Left lung (tissue), 10 donors: ENCODE data around the gene RAB6A. TPM values are rescaled to one million over a fixed set of nuclear protein-coding genes. Genes with fewer than 3 reads are reported as not detected.
"Not testable (repeated sequence)": the region's sequence is repeated elsewhere in the genome, so short reads cannot be mapped to it uniquely, and the experiment has no call there.

Source experiments
- ATAC-seq: fragments of 200-7000 bp; cut with Tn5 transposase; one replicate; pipeline ENCODE4 v1.9.1; 2020; ENCODE audit warnings: moderate library complexity
- DNase-seq, 4 donors: peaks; one replicate each; pipeline ENCODE4 v3.0.0-alpha.2; 2013 to 2020
- H3K27ac ChIP-seq, 2 donors: fragments of 200-600 bp; sonication (generic) in 1 of 2; one replicate each; pipeline versions ENCODE4 v1.5.0 to v1.8.0; 2020 to 2021
- H3K27me3 ChIP-seq, 2 donors: fragments of 200-600 bp; sonication (generic) in 1 of 2; one replicate each; pipeline versions ENCODE4 v1.5.0 to v1.8.0; 2020 to 2021
- H3K36me3 ChIP-seq, 2 donors: fragments of 200-600 bp; sonication (generic) in 1 of 2; one replicate each; pipeline versions ENCODE4 v1.5.0 to v1.8.0; 2020 to 2021
- H3K4me1 ChIP-seq, 2 donors: fragments of 200-600 bp; one replicate each; pipeline ENCODE4 v1.8.0; 2021
- H3K4me3 ChIP-seq, 2 donors: fragments of 200-600 bp; sonication (generic) in 1 of 2; one replicate each; pipeline versions ENCODE4 v1.5.0 to v1.8.0; 2020 to 2021; ENCODE audit warnings: mild to moderate bottlenecking in 1 of 2
- H3K9me3 ChIP-seq, 2 donors: fragments of 200-600 bp; sonication (generic) in 1 of 2; one replicate each; pipeline versions ENCODE4 v1.5.0 to v1.8.0; 2020 to 2021
- CTCF ChIP-seq, 2 donors: fragments of 200-600 bp; sonication (generic) in 1 of 2; IDR thresholded peaks; one replicate each; pipeline versions ENCODE4 v1.5.0 to v1.8.0; 2021; ENCODE audit warnings: antibody characterized with exemption in 2 of 2
- intact Hi-C, 2 donors: fragments of 100-400 bp; cut with DNase I; formaldehyde crosslinking; loops; one replicate each; pipeline versions ENCODE4 v1.11.2 to v1.14.2; 2022
- polyA plus RNA-seq, 6 donors: library from polyadenylated mRNA; unstranded; fragments of 120-200 nt; gene quantifications; one replicate each; pipeline ENCODE4 v1.2.1, GENCODE V29; 2013; ENCODE audit not compliant: insufficient read length in 6 of 6
- total RNA-seq, 2 donors: library from RNA; stranded (reverse); fragmentation: NEBNext Ultra II Directional; extraction: Animal tissue kit (Norgen Biotek cat#: 25700); gene quantifications; one replicate each; pipeline ENCODE4 v1.2.1, GENCODE V29; 2021
- donor health status: DM: no; HTN: yes; CAD: no.
- donor health status: DM: no; HTN: no; CAD: no.

Gene RAB6A
- total and polyA plus RNA-seq, 8 donors = 93.7 to 150 (median 110) TPM

- H3K27ac ChIP-seq = no peak overlapping the region
- no peak for ATAC-seq
- H3K36me3 ChIP-seq = no peaks in the 10 kb centered on the region
- intact Hi-C loops = no loop called here
- no peak overlapping the region for H3K4me3 ChIP-seq
- H3K4me1 ChIP-seq = peaks cover 0 to 31% of the 10 kb centered on the region in 2 donors
- H3K9me3 ChIP-seq = no peaks in the 10 kb centered on the region
- TF ChIP-seq CTCF (IDR thresholded peaks at IDR 0.05) = no peak
- H3K27me3 ChIP-seq = no peaks in the 10 kb centered on the region
- no peak for DNase-seq
Observed at GRCh38 chr11:73784080-73784634, 23.3 kb upstream of the RAB6A start.

GRCh38 chr11:73783483-73784020, 22.7 kb upstream of the RAB6A start:
- Histone ChIP-seq H3K4me3 (no peak overlapping the region), H3K27ac (no peak overlapping the region), H3K9me3 (no peaks in the 10 kb centered on the region), H3K4me1 (peaks cover 0 to 30% of the 10 kb centered on the region in 2 donors), H3K36me3 (no peaks in the 10 kb centered on the region), H3K27me3 (no peaks in the 10 kb centered on the region)
- intact Hi-C loops = no loop called here
- ATAC-seq = no peak
- DNase-seq = no peak
- TF ChIP-seq CTCF (IDR thresholded peaks at IDR 0.05) = no peak

- TF ChIP-seq CTCF (IDR thresholded peaks at IDR 0.05) = no peak
- H3K4me3 ChIP-seq = no peak overlapping the region
- DNase-seq = no peak
- peaks cover 0 to 19% of the 10 kb centered on the region in 2 donors for H3K4me1 ChIP-seq
- H3K27me3 ChIP-seq = no peaks in the 10 kb centered on the region
- no peaks in the 10 kb centered on the region for H3K36me3 ChIP-seq
- no peak overlapping the region for H3K27ac ChIP-seq
- intact Hi-C loops = no loop called here
- no peaks in the 10 kb centered on the region for H3K9me3 ChIP-seq
- ATAC-seq = no peak
Observed at GRCh38 chr11:73781303-73781702, 20.4 kb upstream of the RAB6A start.

GRCh38 chr11:73779084-73779902, 18.4 kb upstream of the RAB6A start:
- no peaks in the 10 kb centered on the region for H3K36me3 ChIP-seq
- peaks cover 0 to 15% of the 10 kb centered on the region in 2 donors for H3K4me1 ChIP-seq
- H3K4me3 ChIP-seq = peak overlapping the region; percentile 37 to 50
- TF ChIP-seq CTCF (IDR thresholded peaks at IDR 0.05) = no peak
- peak; percentile 100 for ATAC-seq
- H3K27me3 ChIP-seq = no peaks in the 10 kb centered on the region
- peak; percentile 96 to 99 (median 98) for DNase-seq
- H3K27ac ChIP-seq = peak overlapping the region; percentile 91 to 96
- H3K9me3 ChIP-seq = no peaks in the 10 kb centered on the region
- intact Hi-C loops = no loop called here

- H3K9me3 ChIP-seq, intact Hi-C loops, DNase-seq: not testable (repeated sequence)
Observed at GRCh38 chr11:73770811-73771210, 9.9 kb upstream of the RAB6A start.

More at GRCh38 chr11:73770811-73771210, 9.9 kb upstream of the RAB6A start:
- H3K4me1 ChIP-seq, H3K4me3 ChIP-seq, H3K27ac ChIP-seq, H3K36me3 ChIP-seq, H3K27me3 ChIP-seq, ATAC-seq: not testable (repeated sequence)
